Cardiac muscle cell (in vitro differentiated cells and primary cell): ENCODE measurements around the gene ENOPH1. TPM values are rescaled to one million over a fixed set of nuclear protein-coding genes. Genes with fewer than 3 reads are reported as not detected.

Source experiments
- DNase-seq, 2 donors: peaks; one replicate each; pipeline versions ENCODE4 v3.0.0 to v3.0.0-alpha.2; 2010 to 2017; ENCODE audit warnings: low read depth in 1 of 2, low spot score in 1 of 2
- H3K27ac ChIP-seq: fragments of 200-600 bp; sonication (generic); 2 replicates; pipeline ENCODE4 v1.5.1; 2016
- H3K27me3 ChIP-seq: fragments of 200-600 bp; sonication (generic); 2 replicates; pipeline ENCODE4 v1.6.0; 2016; ENCODE audit warnings: control low read depth
- H3K36me3 ChIP-seq: fragments of 200-600 bp; sonication (generic); 2 replicates; pipeline ENCODE4 v1.5.1; 2016; ENCODE audit warnings: control low read depth
- H3K4me1 ChIP-seq: fragments of 200-600 bp; sonication (generic); 2 replicates; pipeline ENCODE4 v1.8.1; 2017; ENCODE audit warnings: low read depth, mild to moderate bottlenecking, mixed run types
- H3K4me3 ChIP-seq: fragments of 200-600 bp; sonication (generic); 2 replicates; pipeline ENCODE4 v1.5.1; 2016; ENCODE audit warnings: mild to moderate bottlenecking
- H3K9me3 ChIP-seq: fragments of 200-600 bp; sonication (generic); 2 replicates; pipeline ENCODE4 v1.5.1; 2017; ENCODE audit warnings: low read depth, mild to moderate bottlenecking, control low read depth
- polyA plus RNA-seq: library from polyadenylated mRNA; unstranded; fragments of >200 nt; fragmentation: Nextera tagmentation; extraction: Ambion mirVana; gene quantifications from 2 replicates; pipeline ENCODE4 v1.2.1, GENCODE V29; 2016
- total RNA-seq: library from RNA; depleted of rRNA; stranded (reverse); fragments of >200 nt; gene quantifications from 2 replicates; pipeline ENCODE4 v1.2.3, GENCODE V29; 2016
- TF ChIP-seq, protein P1 (sequence below): IDR thresholded peaks from 2 replicates; pipeline ENCODE4 v1.5.1; 2012; ENCODE audit warnings: low read depth, mild to moderate bottlenecking, low read length

ENOPH1 gene
- total and polyA plus RNA-seq, 2 experiments from 2014 or later: 23.2 to 43.4 TPM

DNA sequence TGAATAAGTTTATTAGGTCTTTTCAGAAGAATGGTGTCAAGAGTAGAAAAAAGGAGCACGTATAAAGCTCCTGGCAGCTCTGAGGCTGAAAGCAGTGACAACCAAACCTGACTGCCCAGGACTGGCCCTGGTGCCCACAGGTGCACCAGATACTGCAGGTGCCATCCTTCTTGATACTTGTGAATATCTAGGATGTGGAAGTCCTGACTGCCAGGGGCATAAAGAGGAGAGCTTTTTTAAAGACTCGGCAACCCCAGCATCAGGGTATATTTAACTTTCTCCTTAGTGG, 70.7 kb downstream of the ENOPH1 start:
- Histone ChIP-seq H3K4me3 (no peak overlapping the region), H3K27me3 (no peaks in the 10 kb centered on the region), H3K27ac (no peak overlapping the region), H3K36me3 (no peaks in the 10 kb centered on the region), H3K4me1 (no peaks in the 10 kb centered on the region), H3K9me3 (no peaks in the 10 kb centered on the region)
- no peak for DNase-seq
- TF ChIP-seq, protein P1, sequence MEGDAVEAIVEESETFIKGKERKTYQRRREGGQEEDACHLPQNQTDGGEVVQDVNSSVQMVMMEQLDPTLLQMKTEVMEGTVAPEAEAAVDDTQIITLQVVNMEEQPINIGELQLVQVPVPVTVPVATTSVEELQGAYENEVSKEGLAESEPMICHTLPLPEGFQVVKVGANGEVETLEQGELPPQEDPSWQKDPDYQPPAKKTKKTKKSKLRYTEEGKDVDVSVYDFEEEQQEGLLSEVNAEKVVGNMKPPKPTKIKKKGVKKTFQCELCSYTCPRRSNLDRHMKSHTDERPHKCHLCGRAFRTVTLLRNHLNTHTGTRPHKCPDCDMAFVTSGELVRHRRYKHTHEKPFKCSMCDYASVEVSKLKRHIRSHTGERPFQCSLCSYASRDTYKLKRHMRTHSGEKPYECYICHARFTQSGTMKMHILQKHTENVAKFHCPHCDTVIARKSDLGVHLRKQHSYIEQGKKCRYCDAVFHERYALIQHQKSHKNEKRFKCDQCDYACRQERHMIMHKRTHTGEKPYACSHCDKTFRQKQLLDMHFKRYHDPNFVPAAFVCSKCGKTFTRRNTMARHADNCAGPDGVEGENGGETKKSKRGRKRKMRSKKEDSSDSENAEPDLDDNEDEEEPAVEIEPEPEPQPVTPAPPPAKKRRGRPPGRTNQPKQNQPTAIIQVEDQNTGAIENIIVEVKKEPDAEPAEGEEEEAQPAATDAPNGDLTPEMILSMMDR: no peak

DNA sequence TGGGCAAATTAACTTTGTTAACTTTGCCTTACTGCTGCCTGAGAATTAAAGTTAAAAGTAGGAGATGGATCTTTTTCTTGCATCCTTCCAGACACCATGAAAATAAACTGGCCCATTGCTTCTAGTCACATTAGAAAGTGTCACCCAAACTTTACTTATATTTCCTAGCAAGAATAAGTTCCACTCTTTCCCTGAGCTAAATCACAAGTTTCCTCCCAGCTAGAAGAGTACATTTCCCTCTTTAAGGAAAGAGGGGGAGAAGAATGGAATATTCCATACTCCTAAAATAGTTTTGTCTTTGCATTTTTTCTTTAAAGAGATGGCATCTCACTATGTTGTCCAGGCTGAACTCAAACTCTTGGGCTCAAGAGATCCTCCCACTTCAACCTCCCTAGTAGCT, 77.6 kb downstream of the ENOPH1 start:
- no peak for DNase-seq
- TF ChIP-seq, protein P1: no peak
- H3K4me1 ChIP-seq: peaks cover 4% of the 10 kb centered on the region
- H3K9me3 ChIP-seq: no peaks in the 10 kb centered on the region
- no peak overlapping the region for H3K27ac ChIP-seq
- H3K27me3 ChIP-seq: no peaks in the 10 kb centered on the region
- H3K36me3 ChIP-seq: no peaks in the 10 kb centered on the region
- H3K4me3 ChIP-seq: no peak overlapping the region

- no peak overlapping the region for H3K4me3 ChIP-seq
- H3K27me3 ChIP-seq: no peaks in the 10 kb centered on the region
- no peaks in the 10 kb centered on the region for H3K36me3 ChIP-seq
- TF ChIP-seq, protein P1: no peak
- H3K4me1 ChIP-seq: peaks cover 9% of the 10 kb centered on the region
- no peaks in the 10 kb centered on the region for H3K9me3 ChIP-seq
- peak in 1 of 2 donors; percentile 67 for DNase-seq
- H3K27ac ChIP-seq: no peak overlapping the region
These were observed 78.5 kb downstream of the ENOPH1 start for GRCh38 chr4:82508806-82509428.

DNA sequence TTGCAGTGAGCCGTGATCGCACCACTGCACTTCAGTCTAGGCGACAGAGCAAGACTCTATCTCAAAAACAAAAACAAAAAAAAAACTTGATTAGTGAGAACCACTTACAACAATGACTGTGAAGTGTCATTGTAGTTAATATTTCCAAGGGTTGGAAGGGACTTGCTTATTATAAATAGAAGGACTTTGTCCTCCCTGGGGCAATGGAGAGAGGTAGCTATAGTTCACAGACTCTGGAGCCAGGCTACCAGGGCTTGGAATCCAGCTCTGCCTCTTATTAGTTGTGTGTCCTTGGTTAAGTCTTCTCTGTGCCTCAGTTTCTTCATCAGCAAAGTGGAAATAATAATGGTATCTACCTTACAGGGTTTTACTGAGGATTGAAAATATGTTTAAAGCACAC, 79.8 kb downstream of the ENOPH1 start:
- TF ChIP-seq, protein P1: no peak
- Histone ChIP-seq H3K4me1 (peaks cover 9% of the 10 kb centered on the region), H3K36me3 (no peaks in the 10 kb centered on the region), H3K27ac (no peak overlapping the region), H3K27me3 (no peaks in the 10 kb centered on the region), H3K4me3 (no peak overlapping the region), H3K9me3 (no peaks in the 10 kb centered on the region)
- DNase-seq: no peak

Other genes with a start within 250 kb of the ENOPH1 start
- 73.2 and 175 TPM in 2 replicates for gene HNRNPD, start 56.6 kb upstream of the ENOPH1 start, total RNA-seq
- gene HNRNPD, start 56.6 kb upstream of the ENOPH1 start, polyA plus RNA-seq: 348 and 451 TPM in 2 replicates
- 299 and 311 TPM in 2 replicates for gene HNRNPDL, start 128 bp upstream of the ENOPH1 start, total RNA-seq
- 215 and 255 TPM in 2 replicates for gene HNRNPDL, start 128 bp upstream of the ENOPH1 start, polyA plus RNA-seq
- gene TMEM150C, start 131.4 kb downstream of the ENOPH1 start, total RNA-seq: 5.1 and 5.6 TPM in 2 replicates
- gene TMEM150C, start 131.4 kb downstream of the ENOPH1 start, polyA plus RNA-seq: 5.3 and 6.5 TPM in 2 replicates